Measurements from ENCODE around the gene PDK2.

PDK2 gene

GRCh38 chr17:50087246-50087911 lies 7.8 kb upstream of the PDK2 start:
- TF ChIP-seq CSRNP3 (CRISPR knock-in tag; IDR thresholded peaks at IDR 0.05), result no peak
- TF ChIP-seq ZNF70 (CRISPR knock-in tag; IDR thresholded peaks at IDR 0.05), result peak; percentile 22; the same call in 1 of the 2 replicates
- peak; percentile 80 for ATAC-seq

- no peak for TF ChIP-seq RARB (CRISPR knock-in tag; IDR thresholded peaks at IDR 0.05)
- no peak for TF ChIP-seq ISL1 (CRISPR knock-in tag; IDR thresholded peaks at IDR 0.05)
- TF ChIP-seq ARNTL (CRISPR knock-in tag; IDR thresholded peaks at IDR 0.05; ENCODE audit: borderline replicate concordance, low read depth), result no peak
- TF ChIP-seq ESRRG (CRISPR knock-in tag; IDR thresholded peaks at IDR 0.05), result no peak
- no peak for TF ChIP-seq ZC3H10 (CRISPR knock-in tag; IDR thresholded peaks at IDR 0.05)
- TF ChIP-seq ZNF70 (CRISPR knock-in tag; IDR thresholded peaks at IDR 0.05), result no peak
- no peak for TF ChIP-seq CREB5 (CRISPR knock-in tag; IDR thresholded peaks at IDR 0.05; ENCODE audit: low read depth)
- TF ChIP-seq ZFP30 (CRISPR knock-in tag; IDR thresholded peaks at IDR 0.05), result no peak
- no peak for TF ChIP-seq ZFP3 (CRISPR knock-in tag; IDR thresholded peaks at IDR 0.05)
- TF ChIP-seq SNAI2 (CRISPR knock-in tag; IDR thresholded peaks at IDR 0.05), result no peak
- no peak for TF ChIP-seq TCF4 (CRISPR knock-in tag; IDR thresholded peaks at IDR 0.05; ENCODE audit: borderline replicate concordance)
- TF ChIP-seq GLIS3 (CRISPR knock-in tag; IDR thresholded peaks at IDR 0.05), result no peak
- TF ChIP-seq TSHZ2 (CRISPR knock-in tag; IDR thresholded peaks at IDR 0.05), result no peak
- no peak for TF ChIP-seq PATZ1 (CRISPR knock-in tag; IDR thresholded peaks at IDR 0.05; ENCODE audit: borderline replicate concordance)
- TF ChIP-seq PPARA (CRISPR knock-in tag; IDR thresholded peaks at IDR 0.05; ENCODE audit: borderline replicate concordance), result no peak
- no peak for TF ChIP-seq TOX (CRISPR knock-in tag; IDR thresholded peaks at IDR 0.05; ENCODE audit: borderline replicate concordance)
- no peak for TF ChIP-seq BACH2 (CRISPR knock-in tag; IDR thresholded peaks at IDR 0.05; ENCODE audit: borderline replicate concordance)
- ATAC-seq, result no peak
Observed at GRCh38 chr17:50087912-50088405, 7.2 kb upstream of the PDK2 start.

- TF ChIP-seq BACH2 (CRISPR knock-in tag; IDR thresholded peaks at IDR 0.05; ENCODE audit: borderline replicate concordance) (no peak), ZFP3 (CRISPR knock-in tag; IDR thresholded peaks at IDR 0.05) (no peak), GLIS3 (CRISPR knock-in tag; IDR thresholded peaks at IDR 0.05) (no peak), SNAI2 (CRISPR knock-in tag; IDR thresholded peaks at IDR 0.05) (no peak), OSR1 (CRISPR knock-in tag; IDR thresholded peaks at IDR 0.05) (no peak), TOX (CRISPR knock-in tag; IDR thresholded peaks at IDR 0.05; ENCODE audit: borderline replicate concordance) (no peak), PATZ1 (CRISPR knock-in tag; IDR thresholded peaks at IDR 0.05; ENCODE audit: borderline replicate concordance) (no peak), ARNTL (CRISPR knock-in tag; IDR thresholded peaks at IDR 0.05; ENCODE audit: borderline replicate concordance, low read depth) (no peak), CSRNP3 (CRISPR knock-in tag; IDR thresholded peaks at IDR 0.05) (no peak), ZC3H10 (CRISPR knock-in tag; IDR thresholded peaks at IDR 0.05) (no peak), RARB (CRISPR knock-in tag; IDR thresholded peaks at IDR 0.05) (no peak), CSDC2 (CRISPR knock-in tag; IDR thresholded peaks at IDR 0.05) (no peak), ESRRG (CRISPR knock-in tag; IDR thresholded peaks at IDR 0.05) (no peak), ZNF70 (CRISPR knock-in tag; IDR thresholded peaks at IDR 0.05) (no peak)
- ATAC-seq, result no peak
Observed at GRCh38 chr17:50088952-50089825, 6.0 kb upstream of the PDK2 start.

Data from SK-N-SH treated with all-trans-retinoic acid at 6 μM for 48 hours (cell line).